ENCODE data around the gene NCAM2. TPM values are rescaled to one million over a fixed set of nuclear protein-coding genes. Genes with fewer than 3 reads are reported as not detected.
A peak's percentile ranks its signal among the peaks of the same experiment; 100 is the strongest.

NCAM2 gene
- total and polyA plus RNA-seq, 2 of the 8 experiments (the other 6 are each of a cell fraction or from before 2014, with no cell fraction given) = 0.14 to 1.1 TPM

DNA sequence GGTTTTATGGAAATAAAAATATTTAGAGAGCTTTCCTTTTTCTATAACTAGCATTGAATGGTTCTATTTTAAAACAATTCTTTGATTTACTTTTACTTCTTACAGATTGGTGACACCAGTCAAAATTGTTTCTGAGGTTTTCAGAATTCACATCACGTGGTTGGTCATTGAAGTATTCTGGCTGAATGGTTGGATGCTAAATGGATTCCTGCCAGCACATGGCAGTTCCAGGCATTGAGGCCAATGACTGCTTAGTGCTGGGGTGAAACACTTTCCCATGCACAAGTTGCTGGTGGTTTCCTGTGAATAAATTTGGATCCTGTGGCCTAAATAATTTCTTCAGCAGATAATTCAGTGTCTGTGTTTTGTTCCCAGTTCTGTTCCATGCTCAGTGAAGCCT is 20.6 kb downstream of the NCAM2 start:
- H3K14ac ChIP-seq (ENCODE audit: insufficient read length) = no peak overlapping the region
- H3K9ac ChIP-seq (replicated peaks in 1 of 4; ENCODE audit: extremely low read depth in 1 of 4, low read depth in 3 of 4, low read length in 3 of 4) = no peak overlapping the region
- no peak overlapping the region for H3K4me2 ChIP-seq (ENCODE audit: insufficient read depth in 1 of 2, low read depth in 2 of 2, low read length in 2 of 2)
- H2AFZ ChIP-seq (ENCODE audit: low read length) = no peak overlapping the region
- H2BK20ac ChIP-seq (ENCODE audit: low read length) = no peak overlapping the region
- no peak overlapping the region for H4K8ac ChIP-seq (ENCODE audit: extremely low read depth, insufficient read depth, low read length)
- H3K23ac ChIP-seq (ENCODE audit: insufficient read length) = no peak overlapping the region
- no peak overlapping the region for H2AK5ac ChIP-seq (ENCODE audit: low read depth, low read length)
- no peak overlapping the region for H3K4ac ChIP-seq (replicated peaks; ENCODE audit: insufficient read length, low read depth, low read length)
- H3K27ac ChIP-seq (ENCODE audit: low read depth, low read length) = no peak overlapping the region
- H3K4me3 ChIP-seq (ENCODE audit: extremely low read depth in 1 of 4, insufficient read depth in 2 of 4, low read depth in 3 of 4, low read length in 4 of 4) = no peak overlapping the region
- H4K20me1 ChIP-seq (replicated peaks in 1 of 2; ENCODE audit: control insufficient read depth in 1 of 2, insufficient read depth in 2 of 2, low read length in 2 of 2) = no peaks in the 10 kb centered on the region
- ChIA-PET CTCF (ENCODE audit: partially characterized antibody) (interaction anchor here (3.6 kb wide), 1 partner anchor 16 kb away, joined by 22 read pairs; no protein-coding TSS in a partner anchor), POLR2A (ENCODE audit: partially characterized antibody) (no interaction called here)
- WGBS, 2 experiments (ENCODE audit: extremely low coverage in 1 of 2, insufficient coverage in 1 of 2, insufficient read length in 1 of 2, insufficient replicate concordance in 2 of 2, low coverage in 1 of 2, low lambda C conversion rate in 2 of 2, missing lambda C conversion rate in 1 of 2) = 56% methylated on average over 1 of the region's 1 CpG; no CpG with 5 or more reads in 1 of the 2 experiments
- H3K79me1 ChIP-seq (ENCODE audit: low read depth, low read length) = no peaks in the 10 kb centered on the region
- no peak overlapping the region for H2BK12ac ChIP-seq (ENCODE audit: low read depth, low read length)
- H4K91ac ChIP-seq (replicated peaks; ENCODE audit: insufficient read length, low read length) = no peak overlapping the region
- no peaks in the 10 kb centered on the region for H3K9me3 ChIP-seq (ENCODE audit: insufficient read depth in 2 of 2, low read depth in 1 of 2, low read length in 1 of 2)
- H4K5ac ChIP-seq (ENCODE audit: insufficient read length, low read depth, low read length) = no peak overlapping the region
- H3K18ac ChIP-seq (ENCODE audit: extremely low read depth, low read length) = no peak overlapping the region
- no peak for DNase-seq (ENCODE audit: low read depth in 1 of 2, low spot score in 2 of 2)
- no peak overlapping the region for H2BK5ac ChIP-seq (ENCODE audit: low read depth, low read length)
- no peaks in the 10 kb centered on the region for H3K79me2 ChIP-seq (ENCODE audit: control insufficient read depth in 1 of 2, insufficient read depth in 2 of 2, low read length in 2 of 2)
- H2BK15ac ChIP-seq (ENCODE audit: low read length) = no peak overlapping the region
- no peaks in the 10 kb centered on the region for H3K23me2 ChIP-seq (ENCODE audit: low read depth, low read length)
- H3K56ac ChIP-seq (replicated peaks; ENCODE audit: insufficient read length, low read depth, low read length) = no peak overlapping the region
- no peak overlapping the region for H2BK120ac ChIP-seq (replicated peaks; ENCODE audit: low read depth, low read length)
- FAIRE-seq = no peak
- TF ChIP-seq NANOG (IDR thresholded peaks at IDR 0.05; ENCODE audit: insufficient read depth, low read depth, low read length, poor library complexity, severe bottlenecking) = no peak
- no peak for TF ChIP-seq NRF1 (IDR thresholded peaks at IDR 0.05; ENCODE audit: low read depth, low read length)
- TF ChIP-seq, protein P1, sequence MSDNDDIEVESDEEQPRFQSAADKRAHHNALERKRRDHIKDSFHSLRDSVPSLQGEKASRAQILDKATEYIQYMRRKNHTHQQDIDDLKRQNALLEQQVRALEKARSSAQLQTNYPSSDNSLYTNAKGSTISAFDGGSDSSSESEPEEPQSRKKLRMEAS (IDR thresholded peaks at IDR 0.05) = peak; percentile 55
- no peak for TF ChIP-seq EP300 (IDR thresholded peaks at IDR 0.05; ENCODE audit: borderline replicate concordance in 1 of 2, low read depth in 2 of 2, low read length in 2 of 2)
- no peaks in the 10 kb centered on the region for H3K27me3 ChIP-seq (replicated peaks in 1 of 4; ENCODE audit: control insufficient read depth in 3 of 4, extremely low read depth in 1 of 4, insufficient read depth in 3 of 4, low read length in 3 of 4)
- H3K36me3 ChIP-seq (ENCODE audit: control insufficient read depth in 2 of 4, insufficient read depth in 4 of 4, low read length in 3 of 4) = no peaks in the 10 kb centered on the region
- H3K4me1 ChIP-seq (replicated peaks in 1 of 4; ENCODE audit: control insufficient read depth in 3 of 4, insufficient read depth in 4 of 4, low read length in 3 of 4) = no peaks in the 10 kb centered on the region; a peak in 1 of 7 replicates
